Measurements from ENCODE around the gene MYEOV.

MYEOV gene

DNA sequence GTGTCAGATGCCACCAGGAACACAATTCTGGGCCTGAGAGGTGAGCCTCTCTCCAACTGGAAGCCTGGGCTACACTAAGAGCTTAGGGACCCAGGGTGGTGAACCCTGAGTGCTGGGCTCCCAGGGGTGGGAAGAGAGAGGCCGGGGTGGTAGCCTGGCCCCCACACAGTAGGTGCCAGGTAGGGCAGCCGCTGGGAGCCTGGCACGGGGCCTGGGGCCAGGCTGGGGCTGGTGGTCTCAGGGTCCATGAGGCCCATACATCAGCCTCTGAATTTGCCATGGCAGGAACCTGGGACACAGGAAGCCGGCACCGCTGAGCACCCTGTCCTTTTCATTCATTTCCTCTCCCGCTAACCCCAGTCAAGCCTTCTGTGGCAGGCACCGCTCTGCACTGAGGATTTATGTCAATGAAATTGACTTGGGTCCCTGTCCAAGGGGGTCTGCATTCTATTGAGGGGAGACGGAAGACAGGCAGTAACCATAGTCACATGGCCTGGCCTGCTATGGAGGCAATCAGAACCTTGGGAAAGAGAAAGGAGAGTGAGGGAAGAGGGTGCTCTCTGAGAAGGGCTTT is 8.6 kb downstream of the MYEOV start:
- DNase-seq (ENCODE audit: low spot score): no peak

DNA sequence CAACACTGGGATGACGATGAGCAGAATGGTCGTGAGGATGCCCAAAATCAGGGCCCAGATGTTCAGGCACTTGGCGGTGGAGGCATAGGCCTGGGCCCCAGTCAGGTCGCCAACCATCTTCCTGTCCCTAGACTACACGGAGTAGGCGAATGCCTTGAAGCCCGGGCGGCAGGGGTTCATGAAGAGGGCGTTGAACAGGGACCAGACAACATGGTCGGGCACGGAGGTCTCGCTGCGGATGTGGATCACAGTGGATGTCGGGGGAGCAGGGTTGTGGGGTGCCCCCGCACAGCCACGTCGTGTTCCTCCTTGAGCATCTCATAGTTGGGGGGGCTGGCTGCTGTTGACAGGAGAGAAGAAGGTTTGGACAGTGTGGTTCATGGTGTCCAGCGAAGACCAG is 9.5 kb downstream of the MYEOV start:
- DNase-seq (ENCODE audit: low spot score): no peak

DNA sequence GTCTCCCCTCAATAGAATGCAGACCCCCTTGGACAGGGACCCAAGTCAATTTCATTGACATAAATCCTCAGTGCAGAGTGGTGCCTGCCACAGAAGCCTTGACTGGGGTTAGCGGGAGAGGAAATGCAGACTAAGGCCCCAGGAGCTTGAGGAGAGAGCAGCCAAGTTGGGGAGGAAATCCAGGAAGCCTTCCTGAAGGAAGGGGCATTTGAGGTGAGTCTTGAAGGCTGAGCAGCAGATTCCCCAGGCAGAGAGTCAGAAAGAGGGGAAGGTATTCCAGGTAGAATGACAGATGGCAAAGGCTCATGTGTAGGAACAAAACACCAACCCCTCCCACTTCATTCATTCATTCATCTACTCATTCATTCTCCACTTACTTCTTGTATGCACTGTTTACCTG is 10.3 kb downstream of the MYEOV start:
- no peak for DNase-seq (ENCODE audit: low spot score)

DNA sequence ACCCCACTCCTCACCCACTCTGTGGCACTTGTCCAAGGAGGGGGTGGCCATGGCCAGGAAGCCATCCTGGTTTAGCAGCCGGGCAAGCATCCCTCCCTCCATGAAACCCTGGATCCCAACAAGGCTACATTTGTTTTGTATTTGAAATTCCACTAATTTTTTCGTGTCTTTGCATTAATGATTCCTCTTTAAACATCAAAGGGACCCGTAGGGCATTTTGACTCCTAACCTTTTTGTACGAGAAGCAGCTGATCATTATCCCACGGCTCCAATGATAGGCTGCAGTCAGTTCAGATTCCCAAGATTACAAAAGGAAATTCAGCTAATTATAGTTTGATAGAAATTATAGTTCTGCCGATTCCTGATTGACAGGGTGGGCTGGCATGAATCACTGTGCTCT is 10.7 kb downstream of the MYEOV start:
- no peak for DNase-seq (ENCODE audit: low spot score)

DNA sequence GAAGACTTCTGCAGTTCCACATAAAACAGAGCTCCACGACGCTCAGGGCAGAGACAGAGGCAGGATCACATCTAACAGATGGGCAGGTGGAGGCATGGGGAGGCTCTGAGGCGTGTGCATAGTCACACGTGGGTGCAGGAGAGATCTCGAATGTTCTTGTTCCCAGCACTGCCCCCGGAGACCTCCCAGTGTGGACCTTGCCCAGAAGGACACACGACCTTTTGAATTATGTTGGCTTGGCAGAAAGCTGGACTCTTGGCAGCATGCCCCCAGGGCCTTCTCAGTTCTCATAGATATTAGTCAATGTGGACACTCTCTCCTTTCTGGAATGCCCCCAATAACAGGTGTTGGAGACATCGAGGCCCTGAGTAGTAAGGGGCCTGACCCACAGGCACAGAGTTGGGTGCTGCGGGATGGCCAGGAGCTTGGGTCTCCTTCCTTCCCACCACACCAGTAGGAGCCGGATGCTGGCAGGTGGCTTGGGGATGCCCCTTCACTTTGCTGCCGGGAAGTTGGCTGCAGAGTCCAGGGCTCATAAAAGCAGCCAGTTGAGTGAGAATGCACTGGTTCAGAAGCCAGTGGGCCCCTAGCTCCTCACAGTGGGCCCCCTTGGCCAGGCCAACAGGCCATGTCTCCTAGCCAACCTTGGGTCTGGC is 12.1 kb downstream of the MYEOV start:
- no peak for DNase-seq (ENCODE audit: low spot score)

DNA sequence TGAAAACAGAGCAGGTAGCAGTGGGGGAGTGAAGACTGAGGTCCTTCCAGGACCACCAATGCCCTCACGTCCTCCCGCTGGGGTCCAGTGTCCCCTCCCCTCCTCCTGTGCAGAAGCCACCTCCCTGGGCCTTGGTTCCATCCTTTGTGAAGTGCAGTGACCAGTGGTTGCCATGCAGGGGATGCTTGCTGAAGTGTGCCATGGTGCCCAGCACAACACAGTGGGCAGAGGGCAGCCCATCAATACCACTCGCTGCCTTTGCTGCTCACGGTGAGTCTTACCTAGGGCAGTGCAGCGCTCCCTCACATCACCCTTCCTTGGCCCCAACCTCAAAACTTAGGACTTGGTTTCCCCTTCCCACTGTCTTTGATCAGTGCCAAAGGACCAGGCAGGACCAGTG is 12.9 kb downstream of the MYEOV start:
- no peak for DNase-seq (ENCODE audit: low spot score)

DNA sequence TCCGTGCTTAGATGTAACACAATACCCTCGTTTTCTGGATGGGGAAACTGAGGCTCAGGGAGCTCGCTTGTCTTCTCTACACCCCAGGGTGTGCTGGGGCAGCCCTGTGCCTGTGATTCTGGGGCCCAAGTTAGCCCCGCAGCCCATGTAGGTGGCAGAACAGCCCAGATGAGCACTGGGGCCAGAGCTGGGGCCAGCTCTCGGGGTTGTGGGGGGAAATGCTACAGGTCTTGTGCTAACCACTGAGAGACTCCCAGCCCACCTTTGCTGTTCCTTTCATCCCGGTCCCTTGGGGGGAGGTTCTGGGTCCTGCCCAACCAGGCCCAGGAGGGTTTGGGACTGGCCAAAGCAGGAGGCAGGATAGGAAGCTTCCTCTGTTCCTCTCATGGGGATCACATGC is 13.5 kb downstream of the MYEOV start:
- DNase-seq (ENCODE audit: low spot score): no peak

DNA sequence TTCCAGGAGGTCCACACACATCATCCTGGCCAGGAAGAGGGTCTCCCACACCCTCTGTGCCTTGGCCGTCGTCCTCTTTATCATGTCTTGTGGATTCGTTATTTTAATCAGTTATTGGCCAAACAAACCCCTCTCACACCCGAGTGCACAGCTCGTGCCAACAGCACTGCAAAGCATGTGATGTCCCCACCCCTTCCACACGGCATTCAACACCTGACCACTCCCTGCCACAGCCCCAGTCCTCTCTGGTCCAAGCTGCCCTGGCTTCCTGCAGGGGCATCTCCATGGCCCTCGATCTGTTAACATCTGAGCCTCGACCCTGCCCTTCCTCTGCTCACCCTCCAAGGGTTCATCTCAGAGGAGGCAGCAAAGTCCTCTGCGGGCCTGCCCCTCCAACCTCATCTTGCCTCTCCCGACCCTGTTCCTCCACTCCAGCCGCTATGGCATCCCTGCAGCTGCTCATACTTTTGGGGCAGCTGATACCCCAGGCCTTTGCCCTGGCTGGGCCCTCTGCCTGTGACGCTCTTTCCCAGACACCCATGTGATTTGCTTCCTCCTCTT is 14.0 kb downstream of the MYEOV start:
- no peak for DNase-seq (ENCODE audit: low spot score)

DNA sequence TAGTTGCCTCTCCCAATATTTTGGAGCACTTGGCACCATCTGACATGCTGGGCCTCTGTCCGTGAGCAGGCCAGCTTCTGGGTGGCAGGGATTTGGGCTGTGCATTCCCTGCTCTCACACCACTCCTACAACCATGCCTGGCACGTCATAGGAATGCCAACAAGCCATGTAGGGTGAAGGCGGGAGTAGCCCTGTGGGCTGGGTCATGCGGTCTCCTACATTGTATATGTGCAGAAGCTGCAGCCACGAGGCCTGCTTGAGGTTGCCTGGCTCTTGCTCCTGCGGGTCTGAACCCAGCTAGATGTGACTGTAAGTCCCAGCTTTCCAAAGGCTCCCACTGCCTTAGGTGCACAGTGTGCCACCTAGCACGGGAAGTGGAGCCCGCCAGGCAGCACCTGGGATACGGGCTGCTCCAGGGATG is 14.5 kb downstream of the MYEOV start:
- DNase-seq (ENCODE audit: low spot score): no peak

DNA sequence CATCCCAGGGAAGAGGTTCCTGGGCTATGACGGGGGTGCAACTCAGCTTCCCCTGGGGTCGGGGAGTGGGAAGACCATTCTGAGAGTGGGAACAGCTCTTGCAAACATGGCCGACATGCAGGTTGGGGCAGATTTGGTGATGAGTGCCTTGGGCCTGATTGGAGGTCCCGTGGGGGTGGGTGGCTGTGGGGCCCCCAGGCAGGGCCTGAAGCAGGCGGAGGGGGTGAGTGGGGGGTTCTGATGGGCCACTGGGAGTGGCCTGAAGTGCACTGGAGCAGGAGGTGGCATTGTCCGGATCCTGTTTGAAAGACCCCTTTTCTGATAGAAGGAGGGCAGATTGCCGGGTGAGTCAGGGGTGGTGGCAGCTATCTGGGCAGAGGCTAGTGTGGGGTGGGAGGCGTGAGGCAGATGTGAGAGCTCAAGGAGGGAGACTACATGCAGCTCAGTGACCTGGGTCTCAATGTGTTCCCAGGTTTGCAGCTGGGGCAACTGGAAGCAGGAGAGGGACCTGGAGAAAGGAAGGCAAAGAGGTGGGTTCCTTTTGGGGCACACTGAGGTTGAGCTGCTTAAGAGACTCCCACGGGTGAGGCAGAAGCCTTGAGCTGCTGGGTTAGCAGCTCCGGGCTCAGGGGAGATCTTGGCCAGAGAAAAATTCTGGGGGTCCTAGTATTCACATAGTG is 15.1 kb downstream of the MYEOV start:
- DNase-seq (ENCODE audit: low spot score): no peak

DNA sequence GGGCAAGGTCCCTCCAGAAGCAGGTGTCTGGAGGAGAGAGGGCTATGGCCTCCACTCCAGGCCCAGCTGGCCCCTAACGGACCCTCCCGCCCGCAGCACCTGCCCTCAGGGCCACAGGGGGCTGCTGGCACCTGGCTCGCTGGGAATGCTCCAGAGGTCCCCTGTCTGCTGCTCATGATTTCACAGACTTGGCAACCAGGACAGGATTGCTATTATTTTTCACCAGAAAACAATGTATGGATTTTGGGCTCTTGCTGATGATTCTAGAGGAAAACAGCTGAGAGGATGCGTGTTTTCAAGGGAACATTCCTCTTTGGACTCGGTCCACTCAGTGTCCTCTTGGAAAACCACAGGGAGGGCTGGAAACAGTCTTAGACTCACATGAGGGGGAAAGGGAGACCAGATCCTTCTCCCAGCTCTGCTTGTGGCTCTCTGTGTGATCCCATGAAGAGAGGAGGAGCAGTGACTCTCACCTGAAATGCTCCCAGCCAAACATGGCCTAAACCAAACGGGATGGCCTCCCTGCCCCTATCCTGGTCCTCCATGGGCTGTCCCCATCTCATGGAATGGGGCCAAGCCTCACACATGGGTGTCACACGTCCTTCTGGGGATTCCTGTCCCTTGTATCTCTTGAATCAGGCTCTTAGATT is 15.8 kb downstream of the MYEOV start:
- no peak for DNase-seq (ENCODE audit: low spot score)

DNA sequence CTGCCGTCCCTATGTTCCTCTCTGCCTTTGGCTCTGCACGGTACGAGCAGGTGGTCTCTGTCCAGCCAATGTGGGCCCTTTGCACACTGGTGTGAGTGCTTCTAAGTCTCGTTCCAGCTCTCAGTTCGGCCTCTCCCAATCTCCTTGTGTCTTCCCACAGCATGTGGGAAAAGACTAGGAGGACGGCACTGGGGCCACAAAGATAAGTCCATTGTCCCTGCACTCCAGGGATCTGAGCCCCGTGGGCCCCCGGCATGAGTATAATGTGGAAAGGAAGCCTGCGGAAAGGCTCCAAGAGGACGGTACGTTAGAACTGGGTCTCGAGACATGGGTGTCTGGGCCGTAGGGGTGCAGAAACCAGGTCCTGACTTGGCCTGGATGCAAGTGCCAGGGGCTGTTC is 16.4 kb downstream of the MYEOV start:
- no peak for DNase-seq (ENCODE audit: low spot score)

DNA sequence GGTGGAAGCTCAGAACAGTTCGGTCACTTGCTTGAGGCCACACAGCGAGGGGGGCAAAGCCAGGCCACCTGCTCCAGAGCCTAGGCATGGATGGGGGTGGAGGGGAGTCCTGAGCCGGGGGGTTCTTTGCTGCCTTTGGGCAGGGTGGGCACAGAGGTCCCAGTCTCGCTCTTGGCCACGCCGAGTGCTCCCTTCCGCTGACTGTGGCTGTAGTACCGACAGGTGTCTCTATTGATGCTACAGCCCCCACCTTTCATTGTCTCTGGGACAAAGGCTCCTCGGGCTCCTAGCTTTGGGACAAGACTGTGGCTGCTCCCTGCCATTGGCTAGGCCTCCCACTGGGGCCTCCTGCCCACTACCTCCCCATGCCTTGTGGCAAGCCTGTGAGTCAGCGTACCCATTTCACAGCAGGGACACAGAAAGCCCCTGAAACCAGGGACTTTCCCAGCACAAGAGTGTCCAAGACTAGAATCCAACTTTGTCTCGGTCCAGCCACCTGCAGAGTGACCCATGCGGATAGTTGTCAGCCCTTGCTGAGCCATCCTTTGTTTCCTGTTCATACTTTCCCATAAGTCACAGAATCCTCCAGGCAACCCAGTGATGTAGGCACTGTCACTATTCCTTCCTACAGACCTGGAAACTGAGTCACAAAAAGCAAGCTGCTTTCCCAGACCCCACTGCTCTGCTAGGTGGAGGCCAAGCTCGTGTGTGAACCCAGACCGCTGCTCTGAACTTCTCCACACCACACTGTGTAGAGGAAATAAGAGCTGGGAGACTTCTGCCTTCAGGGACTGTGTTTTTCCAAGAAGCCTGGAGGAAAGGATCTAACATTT is 17.2 kb downstream of the MYEOV start:
- DNase-seq (ENCODE audit: low spot score): no peak

DNA sequence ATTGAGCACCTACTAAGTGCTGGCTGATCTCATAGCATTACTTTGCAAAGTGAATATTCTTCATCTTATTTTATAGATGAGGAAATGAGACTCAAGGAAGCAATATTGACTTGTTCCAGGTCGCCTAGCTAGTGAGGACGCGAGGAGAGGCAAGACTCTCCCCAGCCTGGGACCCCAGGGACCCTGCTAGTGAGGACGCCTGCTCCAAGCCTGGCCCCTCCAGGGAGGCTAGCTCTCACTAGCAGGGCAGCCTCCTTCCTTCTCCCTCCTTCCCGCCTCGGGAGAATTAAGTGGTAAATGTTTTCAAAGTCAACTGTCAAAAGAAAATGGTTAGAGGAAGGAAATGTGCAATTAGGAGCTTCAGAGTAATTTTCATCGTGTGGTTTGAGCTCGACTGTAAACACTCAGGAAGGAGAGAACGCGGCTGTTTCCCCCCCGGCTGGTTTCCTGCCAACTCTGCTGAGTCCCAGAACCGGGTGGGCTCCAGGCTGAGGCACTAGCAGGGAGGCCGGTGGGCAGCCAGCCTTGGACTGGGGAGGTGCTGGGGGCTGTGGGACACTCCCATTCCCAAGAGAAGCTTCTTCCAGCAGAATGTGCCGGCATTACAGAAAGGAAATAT is 17.9 kb downstream of the MYEOV start:
- DNase-seq (ENCODE audit: low spot score): no peak

DNA sequence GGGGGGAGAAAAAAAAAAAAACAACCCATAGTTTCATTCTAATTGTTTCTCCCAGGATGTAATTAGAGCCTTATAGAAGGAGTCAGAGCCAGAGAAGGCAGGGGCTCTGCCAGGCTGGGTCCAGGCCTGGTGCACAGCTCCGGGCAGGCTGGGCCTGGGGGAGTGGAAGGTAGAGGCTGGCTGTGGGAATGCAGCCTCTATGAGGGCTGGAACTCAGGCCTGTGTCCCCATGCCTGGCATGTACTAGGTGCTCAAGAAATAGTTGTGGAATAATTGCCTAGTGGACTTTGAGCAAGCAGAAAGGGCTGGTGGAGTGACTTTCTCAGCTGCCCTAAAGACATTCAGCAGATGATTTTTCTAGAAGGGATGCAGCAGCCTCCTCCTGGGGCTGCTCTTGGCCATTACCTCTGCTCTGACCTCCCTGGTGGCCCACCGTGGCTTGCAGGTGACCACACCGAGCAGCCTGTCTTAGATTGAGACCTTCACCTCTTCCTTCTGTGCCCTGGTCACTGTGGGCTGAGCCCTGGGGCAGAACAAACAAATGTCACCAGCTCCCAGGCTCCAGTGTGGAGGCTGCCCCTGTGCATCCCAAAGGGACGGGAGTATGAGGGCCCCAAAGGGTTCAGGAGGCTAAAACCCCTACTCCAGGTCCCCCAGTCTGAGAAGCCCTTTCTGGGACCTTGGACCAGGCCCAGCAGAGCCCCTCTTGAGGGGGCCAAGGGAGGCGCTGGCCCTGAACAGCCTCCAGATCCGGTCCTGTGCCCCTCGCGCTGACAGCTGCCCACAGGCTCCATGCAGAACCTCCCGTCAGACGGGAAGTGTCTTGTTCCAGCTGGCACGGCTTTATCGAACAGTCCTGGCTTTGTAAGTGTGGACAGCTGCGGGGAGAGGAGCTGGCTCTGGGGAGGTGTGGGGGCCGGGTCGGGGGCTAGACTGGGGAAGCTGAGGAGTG is 18.8 kb downstream of the MYEOV start:
- no peak for DNase-seq (ENCODE audit: low spot score)

DNA sequence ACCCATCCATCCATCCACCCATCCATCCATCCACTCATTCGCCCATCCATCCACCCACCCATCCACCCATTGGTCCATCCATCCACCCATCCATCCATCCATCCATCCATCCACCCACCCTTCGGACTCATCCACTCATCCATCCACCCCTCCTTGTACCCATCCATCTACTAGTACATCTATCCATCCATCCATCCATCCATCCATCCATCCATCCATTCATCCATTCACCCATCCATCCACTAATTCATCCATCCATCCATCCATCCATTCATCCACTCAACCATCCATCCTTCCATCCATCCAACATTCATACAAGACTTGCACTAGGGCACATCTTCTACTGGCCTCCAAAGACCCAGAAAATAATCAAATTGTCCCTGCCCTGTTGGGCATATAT is 20.0 kb downstream of the MYEOV start:
- DNase-seq (ENCODE audit: low spot score): no peak

DNA sequence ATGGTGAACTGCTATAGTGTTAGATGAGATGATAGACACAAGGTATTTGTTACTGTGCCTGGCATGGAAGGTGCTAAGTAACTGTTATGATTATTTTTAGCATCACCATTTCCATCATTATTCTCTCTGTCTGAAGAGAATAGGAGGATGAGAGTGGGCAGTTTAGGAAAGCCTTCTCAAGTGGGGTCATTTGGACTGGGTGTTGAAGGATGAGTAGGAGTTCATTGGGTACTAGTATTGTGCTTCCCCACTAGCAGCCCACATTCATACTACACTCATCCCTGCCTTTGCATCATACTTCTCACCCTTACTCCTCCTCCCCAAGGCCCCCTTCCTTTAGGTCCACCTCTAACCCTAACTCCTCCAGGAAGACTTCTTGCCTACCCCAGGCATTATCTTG is 20.6 kb downstream of the MYEOV start:
- DNase-seq (ENCODE audit: low spot score): no peak

DNA sequence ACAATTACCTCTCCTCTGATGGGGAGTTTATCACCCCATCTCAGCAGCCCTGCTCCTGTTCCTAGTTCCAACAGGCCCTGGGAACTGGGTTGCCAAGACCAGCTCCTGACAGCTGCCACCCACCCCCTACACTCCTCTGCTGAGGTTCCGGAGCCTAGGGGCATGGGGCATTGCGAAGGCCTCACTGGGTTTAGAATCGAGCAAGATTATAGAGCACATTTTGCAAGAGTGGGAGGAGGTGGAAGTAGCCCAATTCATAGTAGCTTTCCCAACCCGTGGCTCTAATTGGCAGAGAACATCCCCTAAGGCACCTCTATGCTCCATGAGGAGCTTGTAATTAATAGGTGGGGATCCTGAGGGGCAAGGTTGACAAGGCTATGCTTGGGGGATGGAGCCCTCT is 23.0 kb downstream of the MYEOV start:
- no peak for DNase-seq (ENCODE audit: low spot score)

DNA sequence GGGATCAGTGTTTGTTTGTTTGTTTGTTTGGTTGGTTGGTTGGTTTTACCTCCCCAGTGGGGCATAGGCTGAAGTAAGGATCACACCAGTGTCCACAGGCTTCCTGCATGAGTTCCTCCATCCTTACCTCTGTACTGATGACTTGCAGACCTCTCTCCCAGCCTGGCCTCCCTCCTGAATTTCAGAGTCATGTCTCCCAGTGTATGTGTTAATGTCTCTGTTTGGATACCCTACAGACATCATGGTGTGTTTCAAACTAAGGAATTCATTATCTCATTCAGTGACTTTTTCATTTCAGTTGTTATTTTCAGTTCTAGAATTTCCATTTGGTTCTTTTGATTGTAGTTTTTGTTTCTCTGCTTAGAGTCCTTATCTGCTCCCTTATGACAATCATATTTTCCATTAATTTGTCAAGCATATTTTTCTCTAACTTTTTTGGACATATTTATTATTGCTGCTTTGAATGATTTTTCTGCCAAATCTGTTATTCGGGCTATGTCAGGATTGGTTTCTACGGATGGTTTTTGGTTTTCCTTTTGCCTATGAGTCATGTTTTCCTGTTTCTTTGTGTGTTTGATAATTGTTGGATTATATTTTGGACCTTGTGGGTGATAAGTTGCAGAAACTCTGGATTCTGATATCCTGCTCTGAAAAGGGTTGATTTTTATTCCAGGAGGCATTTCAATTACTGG is 23.6 kb downstream of the MYEOV start:
- no peak for DNase-seq (ENCODE audit: low spot score)

DNA sequence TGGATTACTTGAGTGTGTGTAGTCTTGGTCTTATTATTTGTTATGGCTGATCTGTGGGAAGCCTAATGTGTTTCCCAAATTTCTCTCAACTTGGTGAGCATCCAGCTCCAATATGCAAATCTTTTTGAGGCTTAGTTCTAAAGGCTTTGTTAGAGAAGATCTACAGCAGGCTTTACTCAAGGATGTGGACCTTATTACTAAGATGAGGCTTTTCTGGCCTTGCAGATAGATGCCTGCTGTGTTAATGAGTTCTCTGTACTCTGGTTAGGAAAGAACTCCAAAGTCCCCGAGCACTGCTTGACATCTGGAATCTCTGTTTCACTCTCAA is 24.1 kb downstream of the MYEOV start:
- DNase-seq (ENCODE audit: low spot score): no peak
